Upper lobe of left lung (tissue), 4 donors: Measurements from ENCODE around the gene ZNF484.

Experiments
- CTCF ChIP-seq, 6 experiments: fragments of 450-650 bp in 4 of 6; fragments of 200-600 bp in 2 of 6; sonication (generic) in 2 of 6; IDR thresholded peaks; one replicate each; pipeline ENCODE4 v1.5.1; 2016 to 2019; ENCODE audit warnings: antibody characterized with exemption in 6 of 6
- POLR2AphosphoS5 ChIP-seq, 2 donors: sonication (generic); formaldehyde crosslinking; IDR thresholded peaks; one replicate each; pipeline ENCODE4 v1.5.1; 2017; ENCODE audit warnings: antibody characterized with exemption in 2 of 2

GRCh38 chr9:92877531-92878430, at the start of gene ZNF484:
- TF ChIP-seq POLR2AphosphoS5 (IDR thresholded peaks at IDR 0.05) (peak; percentile 80 to 87), CTCF (IDR thresholded peaks at IDR 0.05) (no peak)
